Caco-2 (cell line): Measurements from ENCODE around the gene MRLN. TPM values are rescaled to one million over a fixed set of nuclear protein-coding genes. Genes with fewer than 3 reads are reported as not detected.

Source experiments
- BruUV-seq: library from RNA; stranded (reverse); fragments of 400-500 nt; replicated peaks from 2 replicates; lab custom pipeline; 2021; lab: Mats Ljungman, UMichigan
- CTCF ChIA-PET: fragments of 300-600 bp; sonication (Branson Sonifier 250); formaldehyde crosslinking; loops from one replicate; lab custom pipeline; 2022; ENCODE audit warnings: antibody characterized with exemption; lab: Charles Lee
- POLR2A ChIA-PET: fragments of 300-600 bp; sonication (Branson Sonifier 250); formaldehyde crosslinking; loops from one replicate; lab custom pipeline; 2022; ENCODE audit warnings: antibody characterized with exemption; lab: Charles Lee
- DNase-seq, 2 experiments: peaks; one replicate each; pipeline versions ENCODE4 v3.0.0 to v3.0.0-alpha.2; 2020 to 2022
- H3K27me3 ChIP-seq: replicated peaks from 2 replicates; pipeline ENCODE4 v1.6.0; 2011; ENCODE audit warnings: low read length; ENCODE audit not compliant: control insufficient read depth, insufficient read depth
- H3K36me3 ChIP-seq: 2 replicates; pipeline ENCODE4 v1.5.1; 2011; ENCODE audit warnings: low read length; ENCODE audit not compliant: control insufficient read depth, insufficient read depth
- H3K4me1 ChIP-seq: fragments of 250-450 bp; sonication (Bioruptor Pico); 2 replicates; pipeline ENCODE4 v1.5.1; 2020; ENCODE audit warnings: mild to moderate bottlenecking
- H3K4me3 ChIP-seq: 2 replicates; pipeline ENCODE4 v1.5.1; 2011; ENCODE audit warnings: low read depth, mild to moderate bottlenecking, control low read depth, low read length
- H3K9me3 ChIP-seq: fragments of 250-450 bp; sonication (Bioruptor Pico); 2 replicates; pipeline ENCODE4 v1.5.1; 2020; ENCODE audit warnings: mild to moderate bottlenecking, moderate library complexity
- H3K27ac Mint-ChIP-seq: one replicate; pipeline ENCODE4 v1.8.0; 2022; ENCODE audit warnings: mixed read lengths; ENCODE audit not compliant: unreplicated experiment
- H3K27me3 Mint-ChIP-seq: one replicate; pipeline ENCODE4 v1.8.0; 2022; ENCODE audit warnings: mixed read lengths; ENCODE audit not compliant: insufficient read depth, unreplicated experiment
- H3K36me3 Mint-ChIP-seq: one replicate; pipeline ENCODE4 v1.8.0; 2022; ENCODE audit warnings: mild to moderate bottlenecking, mixed read lengths; ENCODE audit not compliant: insufficient read depth, unreplicated experiment
- H3K4me1 Mint-ChIP-seq: one replicate; pipeline ENCODE4 v1.8.0; 2022; ENCODE audit warnings: low read depth, mixed read lengths; ENCODE audit not compliant: unreplicated experiment
- H3K4me3 Mint-ChIP-seq: one replicate; pipeline ENCODE4 v1.8.0; 2022; ENCODE audit warnings: mild to moderate bottlenecking, moderate library complexity, mixed read lengths; ENCODE audit not compliant: unreplicated experiment
- H3K9me3 Mint-ChIP-seq: one replicate; pipeline ENCODE4 v1.8.0; 2022; ENCODE audit warnings: mixed read lengths; ENCODE audit not compliant: unreplicated experiment
- CTCF ChIP-seq, 2 experiments: fragments of 200-600 bp in 1 of 2; IDR thresholded peaks; 1 replicate in 1 of 2; 2 replicates in 1 of 2; pipeline versions ENCODE4 v1.5.1 to v1.8.0; 2011 to 2022; ENCODE audit warnings: antibody characterized with exemption in 1 of 2, control low read depth in 1 of 2, inconsistent platforms in 1 of 2, low read depth in 1 of 2, low read length in 1 of 2, mild to moderate bottlenecking in 1 of 2, moderate library complexity in 1 of 2; ENCODE audit not compliant: insufficient read depth in 1 of 2, severe bottlenecking in 1 of 2, unreplicated experiment in 1 of 2
- intact Hi-C: fragments of 100-400 bp; cut with micrococcal nuclease; formaldehyde crosslinking; loops from one replicate; pipeline ENCODE4 v1.10.0; 2022; ENCODE audit not compliant: unreplicated experiment
- total RNA-seq: library from RNA; stranded (reverse); gene quantifications from 2 replicates; pipeline ENCODE4 v1.2.3, GENCODE V29; 2022

Gene MRLN
- total RNA-seq, 1 experiment from 2014 or later: 0.98 TPM

DNA sequence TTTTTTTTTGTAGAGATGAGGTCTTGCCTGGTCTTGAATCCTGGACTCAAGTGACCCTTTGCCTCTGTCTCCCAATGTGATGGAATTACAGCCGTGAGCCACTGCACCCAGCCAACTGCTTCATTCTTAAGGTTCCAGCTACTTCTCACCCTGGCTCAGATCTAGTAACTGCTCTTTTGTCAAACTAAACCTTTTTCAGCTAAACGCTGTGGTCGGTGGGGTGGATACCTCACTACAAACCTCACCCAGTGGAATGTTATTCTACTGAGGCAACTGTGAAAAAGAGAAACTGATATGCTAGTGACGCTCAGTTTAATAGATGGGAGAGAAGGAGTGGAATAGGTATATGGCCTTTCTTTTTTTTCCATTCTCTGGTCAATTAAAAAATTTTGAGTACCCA is 1.7 kb upstream of the MRLN start:
- TF ChIP-seq CTCF (IDR thresholded peaks at IDR 0.05; ENCODE audit: insufficient read depth in 1 of 2, low read depth in 1 of 2, low read length in 1 of 2, severe bottlenecking in 1 of 2, unreplicated experiment in 1 of 2): no peak
- Histone ChIP-seq H3K4me1 (no peaks in the 10 kb centered on the region), H3K9me3 (no peaks in the 10 kb centered on the region), H3K36me3 (no peaks in the 10 kb centered on the region), H3K4me3 (no peak overlapping the region), H3K27me3 (no peaks in the 10 kb centered on the region)
- H3K36me3 Mint-ChIP-seq: no peaks in the 10 kb centered on the region
- ChIA-PET CTCF (no interaction called here), POLR2A (no interaction called here)
- H3K9me3 Mint-ChIP-seq: peaks cover 10% of the 10 kb centered on the region
- H3K4me3 Mint-ChIP-seq: no peak overlapping the region
- BruUV-seq: no TSS peak
- no peaks in the 10 kb centered on the region for H3K4me1 Mint-ChIP-seq
- intact Hi-C loops: no loop called here
- H3K27me3 Mint-ChIP-seq: peaks cover 16% of the 10 kb centered on the region
- no peak for DNase-seq
- no peak overlapping the region for H3K27ac Mint-ChIP-seq

DNA sequence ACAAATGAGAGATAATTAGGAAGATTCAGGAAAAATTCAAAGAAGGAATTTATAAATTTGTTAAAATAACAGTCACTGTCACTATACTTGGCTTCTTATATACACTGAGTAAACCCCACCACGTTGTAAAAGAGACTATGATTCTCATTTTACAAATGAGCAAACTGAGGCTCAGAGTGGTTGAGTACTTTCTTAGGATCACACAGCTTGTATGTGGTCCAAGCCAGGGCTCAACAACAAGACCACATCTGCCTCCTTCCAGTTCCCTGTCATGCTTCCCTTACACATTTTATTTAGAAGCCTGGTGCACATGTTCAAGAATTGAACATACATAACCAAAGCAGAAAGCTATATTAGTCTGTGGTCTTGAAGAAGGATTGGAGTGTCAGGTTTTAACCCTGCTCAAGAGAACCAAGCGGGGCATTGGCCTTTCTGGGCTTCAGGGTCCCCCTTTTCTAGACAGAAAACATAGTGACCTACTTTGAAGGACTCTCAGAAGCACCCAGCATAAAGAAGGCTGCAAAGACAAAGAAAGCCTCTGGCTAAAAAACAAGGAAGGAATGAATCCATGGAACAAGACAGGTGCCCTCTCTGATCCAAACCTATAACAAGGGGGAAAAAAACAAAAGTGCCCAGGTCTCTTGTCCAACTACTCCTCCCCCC is 846 bp downstream of the MRLN start:
- TF ChIP-seq CTCF (IDR thresholded peaks at IDR 0.05; ENCODE audit: insufficient read depth in 1 of 2, low read depth in 1 of 2, low read length in 1 of 2, severe bottlenecking in 1 of 2, unreplicated experiment in 1 of 2): no peak
- BruUV-seq: no TSS peak

DNA sequence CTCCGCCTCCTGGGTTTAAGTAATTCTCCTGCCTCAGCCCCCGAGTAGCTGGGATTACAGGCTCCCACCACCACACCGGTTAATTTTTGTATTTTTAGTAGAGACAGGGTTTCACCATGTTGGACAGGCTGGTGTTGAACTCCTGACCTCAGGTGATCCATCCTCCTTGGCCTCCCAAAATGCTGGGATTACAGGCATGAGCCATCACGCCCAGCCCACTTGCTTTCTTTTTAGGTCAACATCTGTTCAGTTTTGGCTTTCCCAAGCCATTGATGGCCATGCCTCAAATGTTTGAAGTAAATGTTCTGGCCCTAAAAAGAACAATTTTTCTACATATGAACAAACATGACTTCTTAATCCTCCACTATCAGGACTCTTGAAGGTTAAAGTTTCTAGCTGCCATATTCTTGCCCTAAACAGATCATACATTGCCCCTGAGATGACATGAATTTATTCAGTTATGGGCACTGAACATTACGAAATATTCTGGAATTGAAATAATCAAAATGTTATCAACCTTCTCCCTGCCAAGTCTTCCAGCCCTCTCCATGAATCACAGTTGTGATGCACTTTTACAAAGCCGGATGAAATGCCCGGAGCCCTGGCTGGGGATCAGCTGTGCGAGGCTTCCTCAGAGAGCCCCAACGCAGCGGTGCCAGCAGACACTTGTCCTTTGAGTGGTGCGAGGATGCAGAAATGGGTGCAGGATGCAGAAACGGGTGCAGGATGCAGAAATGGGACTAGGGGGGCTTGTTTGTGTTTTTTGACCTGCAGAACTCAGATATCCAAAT is 2.9 kb downstream of the MRLN start:
- peaks cover 10% of the 10 kb centered on the region for H3K9me3 Mint-ChIP-seq
- no peak for TF ChIP-seq CTCF (IDR thresholded peaks at IDR 0.05; ENCODE audit: insufficient read depth in 1 of 2, low read depth in 1 of 2, low read length in 1 of 2, severe bottlenecking in 1 of 2, unreplicated experiment in 1 of 2)
- H3K4me3 Mint-ChIP-seq: no peak overlapping the region
- H3K4me1 ChIP-seq: no peaks in the 10 kb centered on the region
- intact Hi-C loops: no loop called here
- H3K27ac Mint-ChIP-seq: no peak overlapping the region
- BruUV-seq: no TSS peak
- peaks cover 16% of the 10 kb centered on the region for H3K27me3 Mint-ChIP-seq
- no peaks in the 10 kb centered on the region for H3K27me3 ChIP-seq
- no peaks in the 10 kb centered on the region; the same call in 1 of the 2 replicates for H3K9me3 ChIP-seq
- H3K36me3 Mint-ChIP-seq: no peaks in the 10 kb centered on the region
- ChIA-PET CTCF (no interaction called here), POLR2A (no interaction called here)
- no peak for DNase-seq
- no peak overlapping the region for H3K4me3 ChIP-seq
- H3K4me1 Mint-ChIP-seq: no peaks in the 10 kb centered on the region
- no peaks in the 10 kb centered on the region for H3K36me3 ChIP-seq

More for the DNA sequence above, 846 bp downstream of the MRLN start:
- Mint-ChIP-seq H3K4me1 (no peaks in the 10 kb centered on the region), H3K27me3 (peaks cover 16% of the 10 kb centered on the region), H3K9me3 (peaks cover 10% of the 10 kb centered on the region), H3K36me3 (no peaks in the 10 kb centered on the region), H3K27ac (no peak overlapping the region), H3K4me3 (no peak overlapping the region)
- H3K4me1 ChIP-seq: no peaks in the 10 kb centered on the region
- no peaks in the 10 kb centered on the region for H3K27me3 ChIP-seq
- no peak overlapping the region for H3K4me3 ChIP-seq
- no peaks in the 10 kb centered on the region for H3K36me3 ChIP-seq
- intact Hi-C loops: no loop called here
- H3K9me3 ChIP-seq: no peaks in the 10 kb centered on the region; the same call in 1 of the 2 replicates
- ChIA-PET POLR2A (no interaction called here), CTCF (no interaction called here)
- DNase-seq: no peak
